Inflammatory macrophage treated with lipopolysaccharide for 4 hours (primary cell): ENCODE measurements around the gene LSP1.
"Not testable (repeated sequence)": the region's sequence is repeated elsewhere in the genome, so short reads cannot be mapped to it uniquely, and the experiment has no call there.

Experiments
- DNase-seq: peaks from one replicate; pipeline ENCODE4 v3.0.0-alpha.2; 2020

The LSP1 gene

DNA sequence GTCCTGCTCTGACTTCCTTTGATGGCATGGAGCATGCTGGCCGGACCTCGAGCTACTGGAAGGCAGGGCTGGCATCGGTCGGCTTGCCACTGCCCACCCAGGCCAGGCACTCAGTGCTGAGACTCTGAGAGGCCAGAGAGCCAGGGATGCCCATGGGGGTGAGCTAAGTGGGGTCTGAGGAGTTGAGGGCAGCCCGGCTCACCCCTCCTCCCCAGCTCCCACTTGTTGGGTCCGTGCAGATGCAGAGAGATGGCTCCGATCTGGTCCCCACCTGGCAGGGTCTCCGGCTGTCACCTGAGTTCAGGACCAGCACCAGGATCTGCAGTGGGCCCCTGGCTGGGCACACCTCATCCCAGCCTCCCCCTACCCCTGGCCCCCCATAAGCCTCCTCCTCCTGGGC, 13.3 kb downstream of the LSP1 start:
- no peak for DNase-seq

DNA sequence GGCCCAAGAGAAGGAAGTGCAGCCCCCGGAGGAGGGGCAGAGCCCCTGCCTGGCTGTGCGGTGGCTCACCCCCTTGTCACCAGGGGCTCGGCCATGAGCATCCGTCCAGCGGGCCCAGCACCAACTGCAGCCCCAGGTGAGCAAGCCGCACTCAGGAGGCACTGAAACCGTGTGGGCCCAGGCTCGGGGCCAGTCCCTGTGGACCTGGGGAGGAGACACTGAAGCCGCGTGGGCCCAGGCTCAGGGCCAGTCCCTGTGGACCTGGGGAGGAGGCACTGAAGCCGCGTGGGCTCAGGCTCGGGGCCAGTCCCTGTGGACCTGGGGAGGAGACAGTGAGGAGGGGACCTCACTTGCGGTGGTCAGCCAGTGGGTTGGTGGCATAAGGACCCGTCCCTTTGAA, 13.9 kb downstream of the LSP1 start:
- DNase-seq, result no peak

DNA sequence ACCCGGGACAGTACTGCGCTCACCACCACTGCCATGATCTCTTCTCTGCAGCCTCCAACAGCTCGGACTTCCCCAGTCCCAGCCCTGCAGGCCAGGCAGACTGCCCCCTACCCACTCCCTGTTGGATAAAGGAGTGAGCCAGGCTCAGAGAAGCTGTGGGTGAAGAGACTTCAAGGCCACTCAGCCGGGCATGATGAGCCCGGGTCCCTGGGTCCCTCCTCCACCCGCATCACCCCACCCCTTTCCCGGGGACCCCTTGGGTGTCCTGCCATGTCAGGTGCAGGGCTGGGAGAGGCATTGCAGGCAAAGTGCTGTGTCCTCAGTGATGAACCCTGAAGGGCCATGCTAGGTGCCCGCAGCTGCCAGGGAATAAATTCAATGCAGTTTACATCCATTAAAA, 14.5 kb downstream of the LSP1 start:
- DNase-seq, result no peak

DNA sequence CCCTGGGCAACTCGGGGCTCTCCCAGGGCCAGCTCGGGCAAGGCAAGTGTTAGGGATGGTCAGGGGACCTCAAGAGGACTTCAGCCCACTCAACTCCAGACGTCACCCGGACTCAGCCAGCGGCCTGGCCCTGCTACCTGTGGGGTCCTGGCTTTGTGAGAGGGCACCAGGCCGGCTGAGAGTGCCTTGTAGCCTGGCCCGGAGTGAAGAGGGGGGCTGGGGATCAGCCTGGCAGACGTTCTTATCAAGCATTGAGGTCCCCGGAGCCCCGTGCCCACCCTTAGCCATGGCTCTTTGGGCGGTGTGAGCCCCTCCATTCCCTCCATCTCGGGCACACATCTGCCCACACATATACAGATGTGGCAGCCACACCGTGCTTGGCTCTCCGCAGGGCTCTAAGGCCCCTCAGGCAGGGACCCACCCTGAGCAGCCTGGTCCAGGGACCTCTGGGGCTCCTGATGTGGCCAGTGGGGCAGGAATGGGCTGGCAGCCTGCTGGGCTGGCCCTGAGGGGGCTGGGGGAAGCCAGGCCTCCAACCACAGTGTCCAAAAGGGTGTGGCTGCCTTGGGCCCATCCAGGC, 15.3 kb downstream of the LSP1 start:
- no peak for DNase-seq

DNA sequence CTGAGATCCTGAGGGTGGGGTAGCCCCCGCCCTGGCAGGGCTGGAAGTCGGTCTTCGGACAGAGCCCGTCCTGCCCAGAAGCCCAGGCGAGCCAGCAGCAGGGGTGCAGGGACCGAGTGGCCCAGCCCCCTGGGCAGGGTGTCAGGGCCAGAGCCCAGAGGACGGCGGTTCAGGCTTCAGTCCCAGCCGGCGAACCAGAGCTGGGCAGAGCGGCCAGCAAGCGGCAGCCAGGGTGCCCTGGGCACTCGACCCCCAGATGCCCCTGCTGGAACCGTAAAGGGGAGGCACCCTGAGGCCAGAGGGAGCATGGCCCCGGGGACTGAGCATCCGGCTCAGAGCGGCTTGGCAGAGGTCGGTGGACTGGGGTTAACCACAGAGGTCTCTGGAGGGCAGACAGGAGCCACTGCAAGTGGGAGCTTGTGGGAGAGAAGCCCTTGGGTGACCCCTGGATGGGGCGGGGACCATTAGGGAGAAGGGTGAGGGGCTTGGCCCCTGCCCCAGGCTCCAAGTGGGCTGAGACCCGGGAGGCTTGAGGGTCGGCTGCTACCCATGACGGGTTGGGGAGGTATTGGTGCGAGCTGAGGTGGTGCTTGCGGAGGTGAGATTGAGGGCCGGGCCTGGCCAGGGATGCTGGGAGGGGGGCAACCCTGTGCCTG, 15.9 kb downstream of the LSP1 start:
- DNase-seq, result no peak

DNA sequence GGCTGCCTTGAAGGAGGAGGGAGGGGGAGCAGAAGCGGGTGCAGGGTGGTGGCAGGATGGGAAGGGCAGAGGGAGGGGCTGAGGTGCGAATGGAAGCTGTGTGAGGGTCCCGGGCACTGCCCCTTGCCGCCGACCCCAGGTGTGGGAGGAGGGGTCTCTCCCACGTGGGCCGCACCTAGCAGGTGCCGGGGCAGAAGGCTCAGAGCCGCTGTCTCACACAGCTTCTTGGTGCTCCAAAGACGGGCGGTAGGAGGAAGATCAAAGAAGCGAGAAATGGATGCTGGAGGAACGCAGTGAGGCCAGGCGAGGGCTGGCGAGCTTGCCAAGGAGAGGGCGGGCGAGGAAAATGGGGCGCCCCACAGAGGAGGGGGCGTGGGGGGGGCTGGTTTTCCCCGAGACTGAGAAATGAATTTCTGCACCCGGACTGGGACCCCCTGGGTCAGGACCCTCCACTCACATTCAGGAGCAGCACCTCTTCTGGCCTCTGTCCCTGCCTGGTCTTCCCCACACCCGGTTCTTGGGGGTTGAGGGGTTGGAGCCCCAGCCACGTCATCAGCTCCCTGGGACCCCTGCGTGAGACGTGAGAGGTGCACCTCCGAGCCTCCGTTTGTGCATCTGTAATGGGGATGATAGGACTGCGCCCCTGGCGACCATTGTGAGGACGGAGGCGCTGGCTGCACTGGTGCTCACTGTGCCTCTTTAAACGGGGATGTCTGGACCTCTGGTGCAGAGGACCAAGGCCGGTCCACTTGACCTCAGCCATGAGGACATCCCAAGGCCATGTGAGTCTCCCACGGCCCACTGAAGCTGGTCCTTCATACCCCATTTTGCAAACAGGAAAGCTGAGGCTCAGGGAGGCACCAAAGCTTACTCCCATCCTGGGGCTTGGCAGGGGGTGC, 16.8 kb downstream of the LSP1 start:
- DNase-seq, result no peak

DNA sequence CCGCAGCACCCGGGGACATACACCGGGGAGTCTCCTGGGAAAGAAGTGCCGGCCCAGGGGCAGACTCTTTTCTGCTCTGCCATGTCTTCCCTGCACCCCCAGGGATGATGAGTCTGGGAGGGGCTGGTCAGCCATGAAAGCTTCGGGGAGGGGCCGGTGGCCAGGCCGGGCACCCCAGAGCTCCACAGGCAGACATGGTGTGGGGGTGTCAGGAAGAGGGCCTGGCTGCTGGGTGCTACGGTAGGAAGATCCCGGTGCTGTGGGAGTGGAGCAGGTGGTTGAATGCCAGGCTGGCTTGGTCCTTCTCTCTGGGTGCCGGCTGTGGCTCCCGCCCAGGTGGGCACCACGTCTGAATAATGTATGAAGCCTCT, 17.4 kb downstream of the LSP1 start:
- no peak for DNase-seq

DNA sequence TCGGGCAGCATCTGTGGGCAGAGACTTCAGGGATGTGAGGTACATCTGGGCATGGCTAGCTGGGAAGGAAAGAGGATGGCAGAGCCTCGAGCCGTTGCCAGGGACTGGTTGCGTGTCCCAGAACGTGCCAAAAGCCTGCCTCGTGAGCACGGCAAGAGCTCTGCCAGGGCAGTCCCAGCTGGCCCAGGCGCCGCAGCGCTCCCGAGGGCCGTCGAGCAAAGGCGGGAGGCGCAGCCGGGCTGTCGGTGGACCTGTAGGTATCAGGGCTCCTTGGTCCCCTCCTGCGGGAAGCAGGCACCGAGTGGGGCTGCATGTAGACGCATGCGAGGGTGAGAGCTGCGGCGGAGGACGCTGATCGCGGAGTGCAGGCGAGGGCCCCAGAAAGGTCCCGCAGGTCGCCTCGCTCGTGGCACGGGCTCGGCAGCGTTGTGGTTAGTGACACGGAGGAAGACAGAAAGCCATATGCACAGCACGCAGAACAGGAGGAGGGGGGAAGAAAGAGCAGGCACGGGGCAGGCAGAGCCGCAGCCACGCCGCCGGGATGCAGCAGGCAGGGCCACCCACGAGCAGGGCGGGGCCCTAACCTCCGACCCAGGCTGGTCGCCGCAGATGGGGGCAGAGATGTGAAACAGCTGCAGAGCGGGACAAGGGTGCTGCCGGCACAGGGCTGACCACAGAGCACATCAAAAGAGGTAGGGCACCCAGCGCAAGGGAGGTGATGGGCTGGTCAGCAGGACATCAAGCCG, 18.0 kb downstream of the LSP1 start:
- no peak for DNase-seq

DNA sequence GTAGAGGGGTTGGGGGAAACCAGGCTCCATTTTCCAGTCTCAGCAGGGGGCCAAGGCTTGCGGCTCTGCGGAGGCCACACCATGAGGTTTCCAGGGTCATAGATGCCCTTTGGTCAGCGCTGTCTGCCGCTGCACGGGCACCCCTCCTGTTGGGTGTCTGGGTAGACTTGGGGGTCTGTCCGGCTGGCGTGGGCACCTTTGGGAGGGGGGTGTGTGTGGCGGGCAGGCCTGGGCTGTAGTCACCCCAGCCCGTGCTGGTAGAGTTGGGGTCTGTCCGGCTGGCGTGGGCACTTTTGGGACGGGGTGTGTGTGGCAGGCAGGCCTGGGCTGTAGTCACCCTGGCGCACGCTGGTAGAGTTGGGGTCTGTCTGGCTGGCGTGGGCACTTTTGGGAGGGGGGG, 18.6 kb downstream of the LSP1 start:
- no peak for DNase-seq

DNA sequence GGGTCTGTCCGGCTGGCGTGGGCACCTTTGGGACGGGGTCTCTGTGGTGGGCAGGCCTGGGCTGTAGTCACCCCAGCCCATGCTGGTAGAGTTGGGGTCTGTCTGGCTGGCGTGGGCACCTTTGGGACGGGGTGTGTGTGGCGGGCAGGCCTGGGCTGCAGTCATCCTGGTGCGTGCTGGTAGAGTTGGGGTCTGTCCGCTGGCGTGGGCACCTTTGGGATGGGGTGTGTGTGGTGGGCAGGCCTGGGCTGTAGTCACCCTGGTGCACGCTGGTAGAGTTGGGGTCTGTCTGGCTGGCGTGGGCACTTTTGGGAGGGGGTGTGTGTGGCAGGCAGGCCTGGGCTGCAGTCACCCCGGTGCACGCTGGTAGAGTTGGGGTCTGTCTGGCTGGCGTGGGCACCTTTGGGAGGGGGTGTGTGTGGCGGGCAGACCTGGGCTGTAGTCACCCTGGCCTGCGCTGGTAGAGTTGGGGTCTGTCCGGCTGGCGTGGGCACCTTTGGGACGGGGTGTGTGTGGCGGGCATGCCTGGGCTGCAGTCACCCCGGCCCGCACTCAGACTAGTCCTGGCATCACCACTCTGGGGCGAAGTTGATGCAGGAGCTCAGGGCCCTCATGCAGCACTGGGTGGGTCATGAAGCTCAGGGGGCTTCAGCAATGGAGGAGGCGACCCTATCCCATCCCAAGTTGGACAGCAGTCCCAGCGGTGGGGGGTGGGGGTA, 19.5 kb downstream of the LSP1 start:
- no peak for DNase-seq

DNA sequence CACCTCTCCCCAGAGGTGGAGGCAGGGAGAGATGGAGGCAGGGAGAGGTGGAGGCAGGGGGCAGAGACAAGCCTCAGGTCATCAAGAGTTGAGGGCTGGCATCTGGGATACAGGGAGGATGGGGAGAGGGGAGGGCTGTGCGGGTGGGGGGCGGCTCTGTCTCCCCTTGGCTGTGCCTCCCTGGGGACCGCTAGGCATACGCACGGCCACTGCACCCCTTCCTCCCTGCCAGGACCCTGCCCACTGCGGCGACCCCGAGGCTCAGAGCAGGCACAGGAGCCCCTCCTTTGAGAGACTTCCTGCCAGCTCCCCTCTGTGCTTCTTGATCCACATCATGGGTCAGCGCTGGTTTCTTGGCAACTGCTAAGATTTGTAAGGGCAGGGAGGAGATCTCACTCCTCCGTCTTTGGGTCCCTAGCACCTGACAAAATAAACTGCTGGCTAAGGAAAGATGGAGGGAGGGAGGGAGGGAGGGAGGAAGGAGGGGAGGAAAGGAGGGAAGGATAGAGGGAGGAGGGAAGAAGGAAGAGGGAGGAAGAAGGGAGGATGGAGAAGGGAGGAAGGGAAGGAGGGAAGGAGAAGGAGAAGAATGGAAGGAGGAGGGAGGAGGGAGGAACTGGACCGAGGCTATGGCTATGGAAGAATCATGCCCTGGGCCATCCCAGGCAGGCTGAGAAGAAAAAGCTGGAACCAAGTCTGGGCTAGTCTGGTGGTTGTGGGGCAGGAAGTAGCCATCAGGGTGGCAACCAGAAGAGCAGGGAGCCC, 20.3 kb downstream of the LSP1 start:
- no peak for DNase-seq

DNA sequence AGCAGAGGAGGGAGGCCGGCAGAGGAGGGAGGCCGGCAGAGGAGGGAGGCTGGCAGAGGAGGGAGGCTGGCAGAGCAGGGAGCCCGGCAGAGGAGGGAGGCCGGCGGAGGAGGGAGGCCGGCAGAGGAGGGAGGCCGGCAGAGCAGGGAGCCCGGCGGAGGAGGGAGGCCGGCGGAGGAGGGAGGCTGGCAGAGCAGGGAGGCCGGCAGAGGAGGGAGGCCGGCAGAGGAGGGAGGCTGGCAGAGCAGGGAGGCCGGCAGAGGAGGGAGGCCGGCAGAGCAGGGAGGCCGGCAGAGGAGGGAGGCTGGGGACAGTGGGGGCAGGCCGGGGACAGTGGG, 20.9 kb downstream of the LSP1 start:
- not testable (repeated sequence) for DNase-seq

DNA sequence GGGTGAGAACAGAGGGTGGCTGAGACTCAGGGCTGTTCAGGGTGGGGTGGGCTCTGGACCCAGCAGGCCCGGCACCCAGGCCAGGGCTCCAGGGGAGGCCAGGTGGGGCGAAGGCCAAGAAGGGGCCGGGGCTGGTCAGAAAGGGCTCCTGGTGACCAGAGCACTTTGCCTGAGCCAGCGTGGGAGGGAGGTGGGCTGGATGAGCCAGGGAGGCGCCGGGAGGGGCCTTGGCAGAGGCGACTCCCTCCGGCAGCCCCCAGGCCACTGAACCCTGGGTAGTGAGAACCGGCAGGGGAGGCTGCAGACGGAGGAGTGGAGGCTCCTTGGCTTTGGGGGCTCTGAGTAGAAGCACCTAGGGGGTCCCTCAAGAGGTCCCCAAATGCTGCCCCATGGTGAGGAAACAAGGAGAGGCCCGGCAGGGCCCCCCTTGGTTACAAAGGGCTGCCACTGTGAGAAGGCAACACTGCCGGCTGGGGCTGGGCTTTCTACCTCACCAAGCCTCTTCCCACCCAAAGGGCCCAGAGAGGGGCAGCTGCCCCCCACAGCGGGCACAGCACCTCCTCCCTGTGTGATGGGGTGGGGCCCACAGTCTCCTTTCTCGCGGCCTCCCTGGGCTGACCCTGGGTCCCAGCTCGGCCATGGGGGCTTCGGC, 21.7 kb downstream of the LSP1 start:
- not testable (repeated sequence) for DNase-seq

DNA sequence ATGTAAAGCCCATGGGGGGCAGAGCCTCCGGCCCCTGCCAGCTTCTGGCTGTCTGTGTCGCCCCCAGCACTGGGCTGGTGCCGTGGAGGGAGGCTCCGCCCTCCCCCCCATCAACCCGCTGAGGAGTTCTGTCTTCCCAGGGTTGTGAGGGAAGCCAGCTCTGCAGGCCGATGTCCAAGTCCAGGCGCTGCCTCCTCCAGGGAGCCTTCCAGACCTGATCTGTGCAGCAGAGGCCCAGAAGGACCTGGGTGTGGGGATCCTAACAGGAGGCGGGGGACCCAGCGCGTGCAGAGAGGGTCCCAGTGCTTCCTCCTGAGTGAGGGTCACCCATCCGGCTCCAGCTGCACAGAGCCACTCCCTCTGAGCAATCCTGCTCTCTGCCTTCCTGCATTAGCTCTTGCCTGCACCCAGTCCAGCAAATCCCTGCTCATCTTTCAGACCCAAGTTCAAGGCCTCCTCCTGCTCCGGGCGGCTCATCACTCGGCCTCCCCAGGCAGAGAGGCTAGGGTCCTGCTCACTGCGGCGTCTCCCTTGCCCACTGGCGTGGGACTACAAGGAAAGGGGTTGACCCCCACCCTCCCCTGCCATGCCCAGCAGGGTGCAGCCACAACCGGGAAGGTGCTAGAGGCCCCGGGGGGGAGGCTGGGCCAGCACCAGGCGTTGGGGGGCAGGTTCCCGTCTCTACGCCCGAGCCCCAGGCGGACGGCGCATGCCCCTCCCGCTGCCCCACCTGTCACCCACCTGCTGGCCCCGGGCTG, 22.4 kb downstream of the LSP1 start:
- no peak for DNase-seq

DNA sequence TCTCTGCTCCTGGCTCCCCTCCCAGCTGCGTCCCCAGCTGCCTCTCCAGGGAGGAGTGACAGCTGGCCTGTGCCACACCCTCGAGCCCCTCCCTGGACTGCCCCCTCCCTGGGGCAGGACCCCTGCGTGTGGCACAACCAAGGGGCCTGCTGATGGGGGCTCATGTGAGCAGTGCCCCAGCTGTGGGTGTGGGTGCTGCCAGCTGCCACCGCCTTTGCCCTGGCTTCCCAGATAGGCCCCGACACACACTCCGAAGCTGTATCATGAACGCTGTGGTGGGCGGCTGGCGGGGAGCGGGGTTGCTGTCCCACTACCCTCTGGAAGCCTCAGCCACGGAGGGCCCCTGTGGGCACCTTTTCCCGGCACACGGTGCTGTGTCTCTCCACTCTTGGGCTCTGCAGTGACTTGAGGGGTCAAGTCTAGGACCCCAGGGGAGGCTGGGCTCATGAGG, 23.0 kb downstream of the LSP1 start:
- not testable (repeated sequence) for DNase-seq

DNA sequence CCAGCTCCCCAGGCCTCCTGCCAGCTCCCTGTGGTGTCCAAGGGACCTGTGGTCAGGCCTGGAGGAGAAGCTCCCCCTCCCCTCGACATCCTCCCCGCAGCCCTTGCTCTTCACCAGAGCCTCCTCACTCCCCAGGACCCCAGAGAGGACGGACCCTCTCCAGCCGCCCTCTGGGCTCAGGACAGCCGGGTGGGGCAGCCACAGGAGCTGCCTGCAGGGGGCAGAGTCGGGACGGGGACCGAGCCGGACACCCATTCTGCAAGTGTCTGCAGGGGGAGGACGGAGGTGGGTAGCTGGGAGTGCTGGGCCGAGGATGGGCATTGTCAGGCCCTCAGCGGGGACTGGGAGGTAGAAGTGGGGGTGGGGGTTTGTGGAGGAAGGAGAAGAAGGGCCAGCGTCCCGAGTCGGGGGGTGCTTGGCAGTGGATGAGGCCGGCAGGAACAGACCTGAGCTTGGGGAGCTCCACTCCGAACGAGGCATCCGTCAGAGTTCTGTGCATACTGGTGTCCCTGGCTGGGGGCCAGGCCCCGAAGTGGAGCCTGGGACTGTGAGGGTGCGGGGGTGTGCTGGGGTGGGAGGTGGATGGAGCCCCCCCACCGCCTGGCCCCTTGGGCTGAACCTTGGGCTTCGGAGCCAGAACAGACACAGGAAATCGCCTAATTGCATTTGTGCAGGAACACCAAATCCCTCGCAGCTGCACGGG, 23.6 kb downstream of the LSP1 start:
- DNase-seq, result no peak

DNA sequence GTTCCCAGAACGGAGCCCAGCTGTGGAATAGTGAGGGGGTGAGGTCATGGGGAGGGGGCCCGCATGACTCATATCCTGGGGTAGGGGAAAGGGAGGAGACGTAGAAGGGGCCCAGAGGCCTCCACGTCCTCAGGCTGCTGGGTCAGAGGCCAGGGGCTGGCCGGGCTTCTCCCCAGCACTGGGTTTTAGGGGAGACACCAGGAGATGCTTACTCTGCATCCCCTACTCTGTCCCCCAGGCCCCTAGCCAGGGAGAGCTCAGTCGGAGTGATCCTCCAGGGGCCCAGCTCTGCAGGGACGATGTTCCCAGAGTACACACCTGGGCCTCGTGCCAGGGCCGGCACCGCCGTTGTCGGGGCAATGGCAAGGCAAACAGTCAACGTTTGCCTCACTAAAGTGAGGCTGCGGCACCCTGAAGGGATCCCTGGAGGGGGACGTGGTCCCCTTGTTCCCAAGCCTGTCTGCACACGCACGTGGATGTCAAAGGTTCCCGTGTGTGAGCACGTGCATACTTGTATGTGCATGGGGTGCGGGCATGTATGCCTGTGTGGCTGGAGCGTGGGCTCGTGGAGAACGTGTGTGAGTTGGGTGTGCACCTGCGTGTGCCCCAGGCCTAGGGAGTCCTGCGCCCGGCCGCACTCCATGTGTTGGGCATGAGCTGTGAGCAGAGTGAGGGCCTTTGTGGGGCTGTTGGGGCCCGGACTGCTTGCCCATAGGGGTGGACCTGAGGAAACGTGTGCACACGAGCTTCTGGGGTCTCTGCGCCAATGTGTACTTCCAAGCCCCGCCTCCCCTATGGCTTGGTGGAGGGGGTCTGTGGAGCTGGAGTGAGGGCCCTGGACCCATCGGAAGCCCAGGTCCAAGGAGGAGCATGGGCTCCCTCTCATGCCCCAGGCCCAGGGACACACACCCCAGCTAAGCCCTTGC, 24.6 kb downstream of the LSP1 start:
- no peak for DNase-seq

DNA sequence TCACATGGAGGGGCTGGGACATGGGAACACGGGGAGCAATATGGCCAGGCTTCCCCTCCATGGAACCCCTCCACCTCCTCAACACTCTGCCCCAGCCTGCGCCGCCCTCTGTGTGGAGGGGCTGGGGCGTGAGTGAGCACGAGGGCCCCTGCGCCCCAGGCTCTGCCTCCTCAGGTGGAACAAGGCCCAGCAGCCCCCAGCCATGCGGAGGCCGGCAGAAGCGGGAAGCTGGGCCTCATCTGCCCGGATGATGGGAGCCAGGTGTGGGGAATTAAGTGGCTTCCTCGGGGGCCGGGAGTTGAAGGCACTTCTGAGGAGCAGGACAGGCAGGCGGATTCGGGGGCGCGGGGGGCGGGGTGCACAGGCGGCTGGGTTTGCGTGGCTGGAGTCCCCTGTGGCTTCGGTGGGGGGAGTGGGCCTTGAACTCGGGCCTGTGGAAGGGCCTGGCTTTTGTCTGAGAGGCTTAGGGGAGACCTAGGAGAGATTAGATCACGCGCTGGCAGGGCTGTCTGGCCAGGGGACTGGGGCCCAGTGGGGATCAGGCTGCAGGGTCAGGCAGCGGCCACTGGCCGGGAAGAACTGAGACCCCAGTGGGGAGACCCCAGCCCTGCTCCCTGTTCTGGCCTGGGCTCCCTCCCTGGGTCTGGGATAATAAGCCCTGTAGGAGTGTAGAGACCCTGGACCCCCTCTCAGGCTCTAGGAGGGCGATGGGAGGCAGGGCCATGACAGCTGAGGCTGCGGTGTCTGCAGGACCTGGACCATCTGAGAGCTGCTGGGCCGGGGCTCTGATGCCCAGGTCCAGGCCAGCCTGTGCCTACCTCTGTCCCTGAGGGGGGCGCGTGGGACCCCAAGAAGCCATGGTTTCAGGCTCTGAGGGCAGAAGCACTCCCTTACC, 25.5 kb downstream of the LSP1 start:
- no peak for DNase-seq
